ENCODE measurements around the gene KLHL3.

- no peak for TF ChIP-seq CTCF (conservative IDR thresholded peaks at IDR 0.05)
- no peak for TF ChIP-seq EZH2 (IDR thresholded peaks at IDR 0.05; ENCODE audit: low read depth)
These were observed 137.5 kb downstream of the KLHL3 start for GRCh38 chr5:137598399-137598798.

All from PC-9 (cell line).